Measurements from ENCODE around the gene SLC25A38.
"Not testable (repeated sequence)": the region's sequence is repeated elsewhere in the genome, so short reads cannot be mapped to it uniquely, and the experiment has no call there.

SLC25A38 gene

GRCh38 chr3:39407773-39408492 is 24.8 kb downstream of the SLC25A38 start:
- DNase-seq (ENCODE audit: low read depth): no peak

GRCh38 chr3:39408493-39409372 is 25.6 kb downstream of the SLC25A38 start:
- DNase-seq (ENCODE audit: low read depth): no peak

- no peak for DNase-seq (ENCODE audit: low read depth)
Measured at GRCh38 chr3:39409514-39410136, 26.5 kb downstream of the SLC25A38 start.

GRCh38 chr3:39410893-39411292 is 27.7 kb downstream of the SLC25A38 start:
- no peak for DNase-seq (ENCODE audit: low read depth)

- no peak for DNase-seq (ENCODE audit: low read depth)
Measured at GRCh38 chr3:39412668-39413260, 29.6 kb downstream of the SLC25A38 start.

GRCh38 chr3:39413691-39414420 is 30.7 kb downstream of the SLC25A38 start:
- DNase-seq (ENCODE audit: low read depth): no peak

- no peak for DNase-seq (ENCODE audit: low read depth)
Measured at GRCh38 chr3:39414421-39414907, 31.3 kb downstream of the SLC25A38 start.

- not testable (repeated sequence) for DNase-seq (ENCODE audit: low read depth)
Measured at GRCh38 chr3:39415302-39415701, 32.1 kb downstream of the SLC25A38 start.

GRCh38 chr3:39415983-39416382 is 32.8 kb downstream of the SLC25A38 start:
- no peak for DNase-seq (ENCODE audit: low read depth)

- DNase-seq (ENCODE audit: low read depth): not testable (repeated sequence)
Measured at GRCh38 chr3:39416998-39417397, 33.8 kb downstream of the SLC25A38 start.

GRCh38 chr3:39418556-39419225 is 35.5 kb downstream of the SLC25A38 start:
- not testable (repeated sequence) for DNase-seq (ENCODE audit: low read depth)

- DNase-seq (ENCODE audit: low read depth): no peak
Measured at GRCh38 chr3:39419742-39420315, 36.7 kb downstream of the SLC25A38 start.

- DNase-seq (ENCODE audit: low read depth): no peak
Measured at GRCh38 chr3:39420543-39420942, 37.4 kb downstream of the SLC25A38 start.

- DNase-seq (ENCODE audit: low read depth): no peak
Measured at GRCh38 chr3:39423436-39423970, 40.3 kb downstream of the SLC25A38 start.

GRCh38 chr3:39426312-39426711 is 43.1 kb downstream of the SLC25A38 start:
- no peak for DNase-seq (ENCODE audit: low read depth)

GRCh38 chr3:39427506-39427905 is 44.3 kb downstream of the SLC25A38 start:
- no peak for DNase-seq (ENCODE audit: low read depth)

GRCh38 chr3:39428745-39429201 is 45.6 kb downstream of the SLC25A38 start:
- no peak for DNase-seq (ENCODE audit: low read depth)

GRCh38 chr3:39429466-39429865 is 46.3 kb downstream of the SLC25A38 start:
- no peak for DNase-seq (ENCODE audit: low read depth)

GRCh38 chr3:39432342-39432741 is 49.2 kb downstream of the SLC25A38 start:
- DNase-seq (ENCODE audit: low read depth): no peak

- DNase-seq (ENCODE audit: low read depth): no peak
Measured at GRCh38 chr3:39433642-39434041, 50.5 kb downstream of the SLC25A38 start.
